Suppressor macrophage treated with lipopolysaccharide for 1 hour (primary cell): ENCODE measurements around the gene CGAS.
"Not testable (repeated sequence)": the region's sequence is repeated elsewhere in the genome, so short reads cannot be mapped to it uniquely, and the experiment has no call there.

Source experiments
- DNase-seq, 3 donors: peaks; one replicate each; pipeline ENCODE4 v3.0.0-alpha.2; 2020 to 2022

Gene CGAS

GRCh38 chr6:73394577-73395354, 57.3 kb downstream of the CGAS start, which contains the start of gene DDX43:
Gene DDX43 (plus strand): TSS chr6:73394828. CDS start chr6:73394906, 78 bp downstream.
- peak; percentile 56 to 65 (median 56) for DNase-seq

DNA sequence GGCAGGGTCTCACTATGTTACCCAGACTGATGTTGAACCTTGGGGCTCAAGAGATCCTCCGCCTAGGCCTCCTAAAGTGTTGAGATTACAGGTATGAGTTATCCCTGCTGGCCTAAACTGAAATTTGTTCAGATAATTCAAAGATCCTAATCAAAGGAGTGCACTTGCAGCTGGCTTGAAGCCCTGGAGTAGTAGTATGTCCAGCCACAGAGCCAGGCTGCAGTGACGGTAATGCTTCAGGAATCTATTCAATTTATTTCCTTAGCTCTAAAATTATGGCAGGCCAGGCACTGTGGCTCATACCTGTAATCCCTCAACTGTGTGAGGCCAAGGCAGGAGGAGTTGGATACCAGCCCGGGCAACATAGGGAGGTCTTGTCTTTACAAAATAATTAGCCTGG, 58.8 kb downstream of the CGAS start:
- no peak for DNase-seq

GRCh38 chr6:73392188-73392587, 59.9 kb downstream of the CGAS start:
- DNase-seq, result not testable (repeated sequence)

GRCh38 chr6:73391675-73392074, 60.4 kb downstream of the CGAS start:
- no peak for DNase-seq

GRCh38 chr6:73389854-73390253, 62.2 kb downstream of the CGAS start:
- DNase-seq, result no peak

DNA sequence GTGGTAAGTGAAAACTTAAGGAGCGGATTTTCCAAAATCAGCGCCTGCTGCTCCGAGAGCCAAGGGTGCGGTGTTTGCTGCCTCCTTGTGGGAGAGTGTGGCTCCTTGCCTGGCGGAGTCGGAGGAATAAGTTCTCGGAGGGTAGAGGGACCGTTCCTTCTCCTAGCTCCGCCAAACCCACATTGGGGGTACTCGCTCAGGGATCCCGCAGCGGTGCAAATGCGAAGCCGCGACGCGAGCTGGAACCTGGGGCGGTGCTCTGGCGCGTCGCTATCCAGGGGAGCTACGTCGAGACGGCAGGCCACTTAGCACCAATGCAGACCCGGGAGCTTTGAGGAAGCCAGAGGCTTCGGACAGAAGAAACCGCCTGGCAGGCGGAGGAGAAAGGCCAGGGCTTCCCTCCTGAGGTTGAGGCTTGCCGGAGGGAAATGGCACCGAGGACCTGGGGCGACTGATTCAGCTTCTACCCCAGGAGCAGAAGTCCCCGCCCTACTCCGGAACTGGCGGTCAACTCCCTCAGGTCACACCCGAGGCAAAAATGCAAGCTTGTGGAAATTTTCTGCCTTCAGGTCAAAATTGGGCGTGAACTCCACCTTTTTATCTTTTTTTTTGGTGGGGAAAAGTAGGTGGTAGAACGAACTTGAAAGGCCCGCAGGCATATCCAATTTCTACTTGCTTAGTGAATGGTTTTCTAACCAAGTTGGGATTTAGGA, 63.1 kb downstream of the CGAS start:
- DNase-seq, result peak; percentile 58 to 71 (median 61)

- DNase-seq, result no peak
Observed at GRCh38 chr6:73388433-73388799, 63.7 kb downstream of the CGAS start.

DNA sequence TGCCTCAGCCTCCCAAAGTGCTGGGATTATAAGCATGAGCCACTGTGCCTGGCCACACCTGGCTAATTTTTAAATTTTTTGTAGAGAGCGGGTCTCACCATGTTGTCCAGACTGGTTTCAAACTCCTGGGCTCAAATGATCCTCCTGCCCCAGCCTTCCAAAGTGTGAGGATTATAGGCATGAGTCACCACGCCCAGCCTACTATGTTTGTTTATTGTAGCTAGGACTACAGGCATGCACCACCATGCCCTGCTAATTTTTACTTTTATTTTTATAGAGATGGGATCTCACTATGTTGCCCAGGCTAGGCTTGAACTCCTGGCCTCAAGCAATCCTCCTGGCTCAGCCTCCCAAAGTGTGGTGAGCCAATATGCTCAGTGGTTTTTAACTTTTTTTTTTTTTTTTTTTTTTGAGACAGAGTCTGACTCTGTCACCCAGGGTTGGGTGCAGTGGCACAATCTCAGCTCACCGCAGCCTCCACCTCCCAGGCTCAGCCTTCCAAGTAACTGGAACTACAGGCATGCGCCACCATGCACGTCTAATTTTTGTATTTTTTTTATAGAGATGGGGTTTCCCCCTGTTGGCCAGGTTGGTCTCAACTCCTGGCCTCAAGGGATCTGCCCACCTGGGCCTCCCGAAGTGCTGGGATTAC, 69.5 kb downstream of the CGAS start:
- DNase-seq, result no peak

DNA sequence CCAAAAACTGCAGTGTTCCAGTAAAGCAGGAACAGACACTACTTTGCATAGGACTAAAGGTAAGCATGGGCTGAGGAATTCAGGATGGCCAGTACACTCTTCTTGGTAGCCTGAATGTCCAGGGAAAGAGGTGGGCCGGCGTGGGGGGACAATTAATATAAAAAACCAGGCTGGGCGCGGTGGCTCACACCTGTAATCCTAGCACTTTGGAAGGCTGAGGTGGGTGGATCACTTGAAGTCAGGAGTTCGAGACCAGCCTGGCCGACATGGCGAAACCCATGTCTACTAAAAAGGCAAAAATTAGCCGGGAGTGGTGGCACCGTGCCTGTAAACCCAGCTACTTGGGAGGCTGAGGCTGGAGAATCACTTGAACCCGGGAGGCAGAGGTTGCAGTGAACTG, 70.6 kb downstream of the CGAS start:
- DNase-seq, result not testable (repeated sequence)

DNA sequence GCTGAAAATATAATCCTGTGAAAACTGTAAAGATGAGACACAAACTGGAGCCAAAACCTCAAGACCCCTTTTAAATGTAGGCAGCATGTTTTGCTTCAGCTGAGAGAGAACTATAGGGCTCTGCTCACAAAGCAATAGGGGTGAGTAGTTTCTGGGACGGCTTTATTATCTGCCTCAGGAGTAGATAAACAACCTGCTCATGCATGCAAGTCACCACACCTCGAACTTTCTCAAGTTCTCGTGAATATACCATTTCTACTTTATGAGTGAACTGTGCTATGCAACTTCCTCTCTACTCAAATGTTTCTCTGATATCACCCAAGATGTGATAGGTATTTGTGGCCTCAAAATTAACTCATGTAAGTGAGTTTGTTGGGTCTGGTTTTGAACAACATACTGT, 74.9 kb downstream of the CGAS start:
- DNase-seq, result no peak

GRCh38 chr6:73375216-73375615, 76.9 kb downstream of the CGAS start:
- DNase-seq, result no peak
